HG03196 (cell line): ENCODE data around the gene TMED6.
"Not testable (repeated sequence)": the region's sequence is repeated elsewhere in the genome, so short reads cannot be mapped to it uniquely, and the experiment has no call there.

Source experiments
- ATAC-seq: cut with Tn5 transposase; IDR thresholded peaks from one replicate; pipeline ENCODE4 v1.9.1; 2021; ENCODE audit not compliant: unreplicated experiment

The TMED6 gene

GRCh38 chr16:69306031-69306430 lies 45.6 kb downstream of the TMED6 start:
- ATAC-seq, result no peak

- no peak for ATAC-seq
Measured at GRCh38 chr16:69302301-69302700, 49.3 kb downstream of the TMED6 start.

- ATAC-seq, result no peak
Measured at GRCh38 chr16:69301861-69302260, 49.7 kb downstream of the TMED6 start.

GRCh38 chr16:69301187-69301586 lies 50.4 kb downstream of the TMED6 start:
- no peak for ATAC-seq

DNA sequence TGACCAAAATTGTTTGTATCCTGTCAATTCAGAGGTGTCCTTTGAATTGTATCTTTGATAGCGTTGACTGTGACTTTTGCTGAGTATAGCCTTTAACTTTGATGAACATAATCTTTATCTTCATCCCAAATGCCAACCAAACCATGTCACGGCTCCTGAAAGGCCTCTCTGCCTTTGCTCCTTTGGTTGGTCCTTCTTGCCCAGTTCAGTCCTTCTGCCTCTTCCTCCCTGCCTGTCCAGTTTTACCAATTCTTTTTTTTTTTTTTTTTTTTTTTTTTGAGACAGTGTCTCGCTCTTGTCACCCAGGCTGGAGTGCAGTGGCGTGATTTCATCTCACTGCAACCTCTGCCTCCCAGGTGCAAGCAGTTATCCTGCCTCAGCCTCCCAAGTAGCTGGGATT lies 53.3 kb downstream of the TMED6 start:
- ATAC-seq, result no peak

GRCh38 chr16:69296771-69297170 lies 54.8 kb downstream of the TMED6 start:
- ATAC-seq, result not testable (repeated sequence)

- ATAC-seq, result no peak
Measured at GRCh38 chr16:69294051-69294450, 57.5 kb downstream of the TMED6 start.

- ATAC-seq, result no peak
Measured at GRCh38 chr16:69293401-69293800, 58.2 kb downstream of the TMED6 start.
